Measurements from ENCODE around the gene SMURF1.

Gene SMURF1

DNA sequence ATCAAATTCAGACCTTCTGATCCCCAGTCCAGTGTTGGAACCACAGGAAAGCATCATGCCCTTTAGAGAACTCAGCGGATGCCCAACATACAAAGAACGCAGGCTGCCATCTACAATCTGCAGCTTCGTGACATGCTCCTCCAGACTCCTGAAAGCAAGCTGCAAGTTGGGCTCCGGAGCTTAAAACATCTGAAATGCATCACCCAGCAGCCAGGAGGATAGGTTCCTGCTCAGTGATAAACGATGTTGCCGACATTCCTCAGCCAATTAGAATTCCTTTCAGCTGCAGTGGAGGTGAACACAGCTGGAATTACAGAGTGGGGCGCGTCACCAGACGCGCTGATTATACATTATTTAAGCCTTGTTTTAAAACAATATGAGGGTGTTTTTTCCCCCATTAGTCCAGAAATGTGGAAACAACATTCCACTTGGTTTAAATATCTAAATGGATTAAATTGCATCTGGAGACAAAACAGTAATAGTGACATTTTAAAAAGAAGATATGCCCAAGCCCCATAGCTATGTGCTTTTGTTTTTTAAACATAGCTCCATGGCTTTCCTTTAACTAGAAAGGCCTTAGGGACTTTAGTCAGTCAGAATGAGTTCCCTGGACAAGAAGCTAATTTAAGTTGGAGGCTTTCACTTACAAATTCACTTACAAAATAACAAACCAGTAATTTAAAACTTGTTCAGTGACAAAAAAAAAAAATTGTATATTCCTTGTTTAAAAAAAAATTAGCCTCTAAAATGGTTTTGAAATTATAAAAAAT is 6.3 kb downstream of the SMURF1 start:
- TF ChIP-seq POLR2AphosphoS5 (IDR thresholded peaks at IDR 0.05; ENCODE audit: low read depth, low read length) (no peak), TAF1 (IDR thresholded peaks at IDR 0.05; ENCODE audit: borderline replicate concordance, insufficient read depth, low read length) (no peak), FOXP2 (optimal IDR thresholded peaks at IDR 0.05; ENCODE audit: borderline replicate concordance, extremely low read depth, extremely low read length, insufficient read depth) (no peak), SIN3A (IDR thresholded peaks at IDR 0.05; ENCODE audit: borderline replicate concordance, insufficient read depth, low read length) (no peak)
- TF ChIP-seq, protein P1, sequence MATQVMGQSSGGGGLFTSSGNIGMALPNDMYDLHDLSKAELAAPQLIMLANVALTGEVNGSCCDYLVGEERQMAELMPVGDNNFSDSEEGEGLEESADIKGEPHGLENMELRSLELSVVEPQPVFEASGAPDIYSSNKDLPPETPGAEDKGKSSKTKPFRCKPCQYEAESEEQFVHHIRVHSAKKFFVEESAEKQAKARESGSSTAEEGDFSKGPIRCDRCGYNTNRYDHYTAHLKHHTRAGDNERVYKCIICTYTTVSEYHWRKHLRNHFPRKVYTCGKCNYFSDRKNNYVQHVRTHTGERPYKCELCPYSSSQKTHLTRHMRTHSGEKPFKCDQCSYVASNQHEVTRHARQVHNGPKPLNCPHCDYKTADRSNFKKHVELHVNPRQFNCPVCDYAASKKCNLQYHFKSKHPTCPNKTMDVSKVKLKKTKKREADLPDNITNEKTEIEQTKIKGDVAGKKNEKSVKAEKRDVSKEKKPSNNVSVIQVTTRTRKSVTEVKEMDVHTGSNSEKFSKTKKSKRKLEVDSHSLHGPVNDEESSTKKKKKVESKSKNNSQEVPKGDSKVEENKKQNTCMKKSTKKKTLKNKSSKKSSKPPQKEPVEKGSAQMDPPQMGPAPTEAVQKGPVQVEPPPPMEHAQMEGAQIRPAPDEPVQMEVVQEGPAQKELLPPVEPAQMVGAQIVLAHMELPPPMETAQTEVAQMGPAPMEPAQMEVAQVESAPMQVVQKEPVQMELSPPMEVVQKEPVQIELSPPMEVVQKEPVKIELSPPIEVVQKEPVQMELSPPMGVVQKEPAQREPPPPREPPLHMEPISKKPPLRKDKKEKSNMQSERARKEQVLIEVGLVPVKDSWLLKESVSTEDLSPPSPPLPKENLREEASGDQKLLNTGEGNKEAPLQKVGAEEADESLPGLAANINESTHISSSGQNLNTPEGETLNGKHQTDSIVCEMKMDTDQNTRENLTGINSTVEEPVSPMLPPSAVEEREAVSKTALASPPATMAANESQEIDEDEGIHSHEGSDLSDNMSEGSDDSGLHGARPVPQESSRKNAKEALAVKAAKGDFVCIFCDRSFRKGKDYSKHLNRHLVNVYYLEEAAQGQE (IDR thresholded peaks at IDR 0.05; ENCODE audit: insufficient read depth in 1 of 2, low read depth in 2 of 2, low read length in 2 of 2), result no peak

DNA sequence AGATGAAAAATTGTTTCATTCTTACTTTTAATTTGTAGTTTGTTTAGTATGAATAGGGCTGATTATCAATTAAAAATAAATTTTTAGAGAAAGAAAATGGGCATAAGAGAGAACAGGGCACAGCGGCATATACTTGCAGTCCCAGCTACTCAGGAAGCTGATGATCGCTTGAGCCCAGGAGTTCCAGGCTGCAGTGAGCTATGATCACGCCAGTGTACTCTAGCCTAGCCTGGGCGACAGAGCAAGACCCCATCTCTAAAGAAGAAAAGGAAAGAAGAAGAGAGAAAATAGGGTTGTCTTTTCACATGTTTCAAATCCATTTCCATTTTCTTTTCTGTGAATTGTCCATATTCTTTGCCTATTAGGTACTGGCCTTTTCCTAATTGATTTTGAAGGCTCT is 8.0 kb downstream of the SMURF1 start:
- TF ChIP-seq, protein P1 (IDR thresholded peaks at IDR 0.05; ENCODE audit: insufficient read depth in 1 of 2, low read depth in 2 of 2, low read length in 2 of 2), result no peak
- TF ChIP-seq FOXP2 (optimal IDR thresholded peaks at IDR 0.05; ENCODE audit: borderline replicate concordance, extremely low read depth, extremely low read length, insufficient read depth) (no peak), SIN3A (IDR thresholded peaks at IDR 0.05; ENCODE audit: borderline replicate concordance, insufficient read depth, low read length) (no peak), TAF1 (IDR thresholded peaks at IDR 0.05; ENCODE audit: borderline replicate concordance, insufficient read depth, low read length) (no peak), POLR2AphosphoS5 (IDR thresholded peaks at IDR 0.05; ENCODE audit: low read depth, low read length) (no peak)

DNA sequence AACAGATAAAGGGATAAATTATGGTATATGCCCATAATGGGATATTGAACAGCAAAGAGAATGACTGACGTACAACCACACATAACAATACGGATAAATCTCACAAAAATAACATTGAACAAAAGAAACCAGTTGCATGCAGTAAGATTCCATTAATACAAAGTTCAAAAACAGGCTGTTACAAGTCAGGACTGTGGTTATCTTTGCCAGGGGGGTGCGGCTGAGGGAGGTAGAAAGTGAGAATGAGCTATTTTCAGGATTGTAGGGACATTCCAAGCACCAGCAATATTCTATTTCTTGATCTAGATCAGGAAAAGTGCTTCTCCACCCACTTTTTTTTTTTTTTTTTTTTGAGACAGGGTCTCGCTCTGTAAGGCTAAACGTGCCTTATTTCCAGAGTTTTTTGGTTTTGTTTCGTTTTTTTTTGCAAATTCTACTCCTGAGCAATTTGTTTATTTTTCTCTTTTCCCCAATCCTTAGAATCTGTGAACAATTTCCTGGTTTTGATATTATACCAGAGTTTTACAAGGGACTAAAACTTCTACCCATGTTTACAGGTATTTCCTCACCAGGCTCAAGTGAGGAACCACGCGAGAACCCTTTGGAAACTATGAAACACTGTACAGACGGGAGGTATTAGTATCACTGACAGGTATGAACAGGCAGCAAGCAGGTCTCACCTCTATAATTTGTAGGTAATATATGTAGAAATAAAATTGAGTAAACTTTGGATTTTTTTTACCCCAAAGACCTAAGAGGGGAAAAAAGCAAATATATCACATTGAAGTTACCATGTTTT is 9.9 kb downstream of the SMURF1 start:
- TF ChIP-seq FOXP2 (optimal IDR thresholded peaks at IDR 0.05; ENCODE audit: borderline replicate concordance, extremely low read depth, extremely low read length, insufficient read depth), result no peak
- no peak for TF ChIP-seq SIN3A (IDR thresholded peaks at IDR 0.05; ENCODE audit: borderline replicate concordance, insufficient read depth, low read length)
- TF ChIP-seq, protein P1 (IDR thresholded peaks at IDR 0.05; ENCODE audit: insufficient read depth in 1 of 2, low read depth in 2 of 2, low read length in 2 of 2), result no peak
- no peak for TF ChIP-seq TAF1 (IDR thresholded peaks at IDR 0.05; ENCODE audit: borderline replicate concordance, insufficient read depth, low read length)
- TF ChIP-seq POLR2AphosphoS5 (IDR thresholded peaks at IDR 0.05; ENCODE audit: low read depth, low read length), result no peak

DNA sequence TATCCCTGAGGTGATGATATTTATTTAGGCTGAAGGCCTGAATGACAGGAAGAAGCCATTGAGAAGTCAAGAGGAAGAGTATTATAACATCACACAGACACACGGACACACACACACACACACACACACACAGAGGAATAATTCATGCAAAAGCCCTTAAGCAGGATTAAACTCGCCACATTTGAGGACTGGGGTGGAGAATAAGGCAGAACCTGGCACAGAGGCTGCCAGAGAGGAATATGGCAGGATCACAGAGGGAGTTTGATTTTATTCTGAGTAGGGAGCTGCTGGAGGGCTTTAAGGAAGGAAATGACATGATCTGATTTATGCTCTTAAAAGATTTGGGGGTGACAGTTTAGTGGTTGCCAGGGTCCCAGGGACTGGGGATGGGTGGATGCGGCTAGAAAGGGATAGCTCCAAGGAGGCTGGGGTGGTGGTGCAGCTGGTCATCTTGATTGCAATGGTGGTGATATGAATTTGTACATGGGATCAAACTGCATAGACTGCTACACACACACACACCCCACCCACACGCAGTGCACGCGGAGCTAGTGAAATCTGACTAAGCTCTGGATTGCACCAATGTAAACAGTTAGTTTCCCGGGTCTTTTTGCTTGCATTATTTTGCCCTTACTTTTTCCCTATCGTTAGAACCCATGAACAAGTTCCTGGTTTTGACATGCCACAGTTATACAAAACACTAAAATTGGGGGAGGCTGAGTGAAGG is 11.2 kb downstream of the SMURF1 start:
- TF ChIP-seq POLR2AphosphoS5 (IDR thresholded peaks at IDR 0.05; ENCODE audit: low read depth, low read length) (no peak), TAF1 (IDR thresholded peaks at IDR 0.05; ENCODE audit: borderline replicate concordance, insufficient read depth, low read length) (no peak), SIN3A (IDR thresholded peaks at IDR 0.05; ENCODE audit: borderline replicate concordance, insufficient read depth, low read length) (no peak), FOXP2 (optimal IDR thresholded peaks at IDR 0.05; ENCODE audit: borderline replicate concordance, extremely low read depth, extremely low read length, insufficient read depth) (no peak)
- TF ChIP-seq, protein P1 (IDR thresholded peaks at IDR 0.05; ENCODE audit: insufficient read depth in 1 of 2, low read depth in 2 of 2, low read length in 2 of 2), result no peak

Data from PFSK-1 (cell line).